HCT116 (cell line): ENCODE results near the gene EPHA2. TPM values are rescaled to one million over a fixed set of nuclear protein-coding genes. Genes with fewer than 3 reads are reported as not detected.

Experiments
- ATAC-seq: fragments of 200-7000 bp; cut with Tn5 transposase; 2 replicates; pipeline ENCODE4 v1.9.1; 2020; ENCODE audit warnings: mild to moderate bottlenecking, moderate library complexity
- BruUV-seq: library from RNA; stranded (reverse); fragments of 400-500 nt; replicated peaks from 2 replicates; lab custom pipeline; 2021; lab: Mats Ljungman, UMichigan
- CTCF ChIA-PET: fragments of 300-600 bp; sonication (Branson Sonifier 250); formaldehyde crosslinking; loops from one replicate; lab custom pipeline; 2021; ENCODE audit warnings: antibody characterized with exemption; lab: Charles Lee
- POLR2A ChIA-PET: fragments of 300-600, 350-600 bp; sonication (Branson Sonifier 250); formaldehyde crosslinking; loops from one replicate; lab custom pipeline; 2021; ENCODE audit warnings: antibody characterized with exemption; lab: Charles Lee
- RAD21 ChIA-PET, 2 experiments: fragments of 300-600 bp; sonication (Branson Sonifier 250); formaldehyde crosslinking; loops; one replicate each; lab custom pipeline; 2023; ENCODE audit warnings: low total read pairs in 2 of 2; ENCODE audit not compliant: uncharacterized antibody in 2 of 2, unreplicated experiment in 2 of 2, low non-redundant PET in 1 of 2; lab: Charles Lee
- DNase-seq: peaks from one replicate; pipeline ENCODE4 v3.0.0-alpha.2; 2010; ENCODE audit warnings: low read depth, low spot score
- H2AFZ ChIP-seq: fragments of 200-600 bp; shearing (Covaris generic), sonication (generic); 2 replicates; pipeline ENCODE4 v1.6.1; 2017; ENCODE audit warnings: low read depth, mixed run types, mixed read lengths, antibody characterized with exemption, low read length; ENCODE audit not compliant: poor library complexity, severe bottlenecking
- H3K27ac ChIP-seq: 2 replicates; pipeline ENCODE4 v1.5.1; 2012; ENCODE audit warnings: low read depth, low read length
- H3K27me3 ChIP-seq: fragments of 200-600 bp; sonication (generic); 2 replicates; pipeline ENCODE4 v1.6.1; 2016; ENCODE audit warnings: mixed run types, low read length, mixed read lengths; ENCODE audit not compliant: insufficient read depth
- H3K36me3 ChIP-seq, 2 experiments: fragments of 200-500 bp in 1 of 2; fragments of 200-600 bp in 1 of 2; sonication (Bioruptor generic) in 1 of 2; sonication (generic) in 1 of 2; 2 replicates each; pipeline versions ENCODE4 v1.5.1 to v1.6.1; 2014 to 2016; ENCODE audit warnings: low read length in 2 of 2, inconsistent platforms in 1 of 2, mixed read lengths in 1 of 2, mixed run types in 1 of 2; ENCODE audit not compliant: insufficient read depth in 2 of 2, control insufficient read depth in 1 of 2
- H3K4me1 ChIP-seq, 2 experiments: fragments of 200-600 bp in 1 of 2; sonication (generic) in 1 of 2; 2 replicates each; pipeline versions ENCODE4 v1.5.1 to v1.6.1; 2012 to 2017; ENCODE audit warnings: low read length in 2 of 2, inconsistent platforms in 1 of 2, mild to moderate bottlenecking in 1 of 2, mixed read lengths in 1 of 2, mixed run types in 1 of 2, moderate library complexity in 1 of 2; ENCODE audit not compliant: insufficient read depth in 2 of 2, control insufficient read depth in 1 of 2
- H3K4me2 ChIP-seq: fragments of 200-600 bp; sonication (generic); 2 replicates; pipeline ENCODE4 v1.6.1; 2017; ENCODE audit warnings: mixed run types, low read length, mixed read lengths
- H3K4me3 ChIP-seq, 2 experiments: fragments of 200-600 bp in 1 of 2; sonication (generic) in 1 of 2; replicated peaks in 1 of 2; 2 replicates each; pipeline ENCODE4 v1.5.1; 2011 to 2016; ENCODE audit warnings: low read length in 2 of 2, control low read depth in 1 of 2, low read depth in 1 of 2, mild to moderate bottlenecking in 1 of 2, mixed read lengths in 1 of 2, mixed run types in 1 of 2
- H3K79me2 ChIP-seq: fragments of 200-600 bp; sonication (generic); 2 replicates; pipeline ENCODE4 v1.6.1; 2017; ENCODE audit warnings: mild to moderate bottlenecking, mixed run types, low read length, moderate library complexity, mixed read lengths; ENCODE audit not compliant: insufficient read depth
- H3K9ac ChIP-seq: fragments of 200-600 bp; sonication (generic); 2 replicates; pipeline ENCODE4 v1.6.1; 2016; ENCODE audit warnings: low read length, mixed read lengths
- H3K9me2 ChIP-seq: fragments of 200-600 bp; sonication (generic), shearing (Covaris generic); 2 replicates; pipeline ENCODE4 v1.6.1; 2017; ENCODE audit warnings: mixed run types, mild to moderate bottlenecking, moderate library complexity; ENCODE audit not compliant: insufficient read depth
- H3K9me3 ChIP-seq, 2 experiments: fragments of 200-500 bp in 1 of 2; fragments of 200-600 bp in 1 of 2; sonication (Bioruptor generic) in 1 of 2; sonication (generic) in 1 of 2; 2 replicates each; pipeline ENCODE4 v1.6.1; 2014 to 2017; ENCODE audit warnings: low read length in 2 of 2, mixed read lengths in 2 of 2, inconsistent platforms in 1 of 2, low read depth in 1 of 2, mild to moderate bottlenecking in 1 of 2, mixed run types in 1 of 2, moderate library complexity in 1 of 2; ENCODE audit not compliant: control insufficient read depth in 1 of 2, insufficient read depth in 1 of 2
- H4K20me1 ChIP-seq: fragments of 200-600 bp; sonication (generic), shearing (Covaris generic); 2 replicates; pipeline ENCODE4 v1.6.1; 2017; ENCODE audit warnings: mixed run types, mild to moderate bottlenecking, moderate library complexity; ENCODE audit not compliant: insufficient read depth
- ATF3 ChIP-seq: IDR thresholded peaks from 2 replicates; pipeline ENCODE4 v1.6.1; 2012
- CBX3 ChIP-seq: IDR thresholded peaks from 2 replicates; pipeline ENCODE4 v1.6.1; 2012; ENCODE audit warnings: low read depth
- CEBPB ChIP-seq: IDR thresholded peaks from 2 replicates; pipeline ENCODE4 v1.6.1; 2012; ENCODE audit warnings: low read depth
- CTCF ChIP-seq, 3 experiments: fragments of 200-600 bp in 1 of 3; sonication (generic) in 1 of 3; IDR thresholded peaks in 2 of 3; conservative IDR thresholded peaks in 1 of 3; 2 replicates each; pipeline ENCODE4 v1.5.1; 2012 to 2017; ENCODE audit warnings: low read depth in 2 of 3, low read length in 2 of 3, antibody characterized with exemption in 1 of 3, borderline replicate concordance in 1 of 3, control low read depth in 1 of 3, mild to moderate bottlenecking in 1 of 3, mixed read lengths in 1 of 3, mixed run types in 1 of 3, moderate library complexity in 1 of 3; ENCODE audit not compliant: insufficient read depth in 1 of 3
- EGR1 ChIP-seq: IDR thresholded peaks from 2 replicates; pipeline ENCODE4 v1.6.1; 2012; ENCODE audit warnings: low read depth
- ELF1 ChIP-seq: IDR thresholded peaks from 2 replicates; pipeline ENCODE4 v1.6.1; 2012; ENCODE audit warnings: low read depth, borderline replicate concordance
- EZH2 ChIP-seq: fragments of 200-600 bp; sonication (generic); IDR thresholded peaks from 2 replicates; pipeline ENCODE4 v1.6.1; 2017; ENCODE audit warnings: antibody characterized with exemption, mixed run types
- EZH2phosphoT487 ChIP-seq: fragments of 200-600 bp; IDR thresholded peaks from 2 replicates; pipeline ENCODE4 v1.6.1; 2018; ENCODE audit warnings: antibody characterized with exemption, borderline replicate concordance
- FOSL1 ChIP-seq: IDR thresholded peaks from 2 replicates; pipeline ENCODE4 v1.6.1; 2012; ENCODE audit warnings: low read depth
- MAX ChIP-seq: IDR thresholded peaks from 2 replicates; pipeline ENCODE4 v1.6.1; 2012
- POLR2AphosphoS5 ChIP-seq: IDR thresholded peaks from 2 replicates; pipeline ENCODE4 v1.6.1; 2011; ENCODE audit warnings: mild to moderate bottlenecking, low read depth, low read length, moderate library complexity
- RAD21 ChIP-seq: IDR thresholded peaks from 2 replicates; pipeline ENCODE4 v1.6.1; 2012; ENCODE audit warnings: low read depth, mild to moderate bottlenecking
- SIN3A ChIP-seq: IDR thresholded peaks from 2 replicates; pipeline ENCODE4 v1.6.1; 2012; ENCODE audit warnings: low read depth
- SP1 ChIP-seq: IDR thresholded peaks from 2 replicates; pipeline ENCODE4 v1.6.1; 2012; ENCODE audit warnings: low read depth
- TCF7L2 ChIP-seq: IDR thresholded peaks from 2 replicates; pipeline ENCODE4 v1.7.0; 2011; ENCODE audit warnings: borderline replicate concordance, inconsistent platforms; ENCODE audit not compliant: insufficient read depth, insufficient read length; ENCODE audit errors: extremely low read depth
- YY1 ChIP-seq: IDR thresholded peaks from 2 replicates; pipeline ENCODE4 v1.6.1; 2011; ENCODE audit warnings: low read length, low read depth, moderate library complexity, mild to moderate bottlenecking; ENCODE audit not compliant: insufficient replicate concordance; ENCODE audit errors: extremely low read depth
- ZFX ChIP-seq: fragments of 450-650 bp; IDR thresholded peaks from 2 replicates; pipeline ENCODE4 v1.6.1; 2017
- intact Hi-C: fragments of 100-400 bp; cut with micrococcal nuclease; formaldehyde crosslinking; loops from 2 replicates; pipeline ENCODE4 v1.10.0; 2022
- total RNA-seq: library from RNA; stranded (reverse); gene quantifications from one replicate; pipeline ENCODE4 v1.2.1, GENCODE V29; 2021; ENCODE audit not compliant: unreplicated experiment

EPHA2 gene
- total RNA-seq, 1 experiment from 2014 or later, result 164 TPM

- no peak for ATAC-seq
- Histone ChIP-seq H3K4me2 (no peak overlapping the region), H3K27ac (no peak overlapping the region), H2AFZ (no peak overlapping the region), H3K4me1 (peaks cover 12 to 24% of the 10 kb centered on the region in 2 experiments; a peak in 3 of 4 replicates), H3K79me2 (no peaks in the 10 kb centered on the region), H4K20me1 (no peaks in the 10 kb centered on the region), H3K4me3 (no peak overlapping the region), H3K36me3 (no peaks in the 10 kb centered on the region), H3K9ac (no peak overlapping the region), H3K27me3 (no peaks in the 10 kb centered on the region), H3K9me2 (no peaks in the 10 kb centered on the region), H3K9me3 (no peaks in the 10 kb centered on the region)
- POLR2A ChIA-PET, result no interaction called here
- CTCF ChIA-PET, result no interaction called here
- no peak for DNase-seq
- TF ChIP-seq EZH2phosphoT487, result no peak
- TF ChIP-seq SP1, result no peak
- no peak for TF ChIP-seq MAX
- no peak for TF ChIP-seq EZH2
- RAD21 ChIA-PET, result no interaction called here
- no TSS peak for BruUV-seq
- intact Hi-C loops, result no loop called here
Measured at GRCh38 chr1:16092923-16093511, 62.9 kb downstream of the EPHA2 start.

- no TSS peak for BruUV-seq
- intact Hi-C loops, result no loop called here
- ChIA-PET POLR2A (no interaction called here), CTCF (interaction anchor here (0.9 kb wide), 1 partner anchor 10 kb away, joined by 3 read pairs; no protein-coding TSS in a partner anchor), RAD21 (interaction anchor here in 1 of 2 experiments (0.7 kb wide), 1 partner anchor 90 kb away, joined by 3 read pairs; no protein-coding TSS in a partner anchor)
- no peaks in the 10 kb centered on the region for H3K79me2 ChIP-seq
- H3K4me2 ChIP-seq, result no peak overlapping the region
- H3K9me2 ChIP-seq, result no peaks in the 10 kb centered on the region
- H4K20me1 ChIP-seq, result no peaks in the 10 kb centered on the region
- ATAC-seq (no peak), DNase-seq (no peak)
- no peak overlapping the region for H3K9ac ChIP-seq
- no peak overlapping the region for H3K27ac ChIP-seq
- H3K4me1 ChIP-seq, result peaks cover 5 to 17% of the 10 kb centered on the region in 2 experiments; a peak in 2 of 4 replicates
- no peaks in the 10 kb centered on the region for H3K9me3 ChIP-seq
- no peaks in the 10 kb centered on the region for H3K36me3 ChIP-seq
- no peaks in the 10 kb centered on the region for H3K27me3 ChIP-seq
- H3K4me3 ChIP-seq, result no peak overlapping the region
- H2AFZ ChIP-seq, result no peak overlapping the region
- TF ChIP-seq ZFX, result no peak
- no peak for TF ChIP-seq ELF1
- TF ChIP-seq FOSL1, result no peak
- TF ChIP-seq CBX3, result no peak
- TF ChIP-seq CTCF (IDR thresholded peaks at IDR 0.05 in 2 of 3, conservative IDR thresholded peaks at IDR 0.05 in 1 of 3; ENCODE audit: borderline replicate concordance in 1 of 3, insufficient read depth in 1 of 3, low read depth in 2 of 3, low read length in 2 of 3), result no peak
- no peak for TF ChIP-seq YY1
- TF ChIP-seq SP1, result no peak
- no peak for TF ChIP-seq POLR2AphosphoS5
- TF ChIP-seq TCF7L2, result no peak
- TF ChIP-seq SIN3A, result no peak
- TF ChIP-seq RAD21, result no peak
- no peak for TF ChIP-seq ATF3
- no peak for TF ChIP-seq MAX
- no peak for TF ChIP-seq EGR1
- TF ChIP-seq CEBPB, result no peak
Measured at GRCh38 chr1:16092097-16092922, 63.6 kb downstream of the EPHA2 start.
